Smooth muscle cell (in vitro differentiated cells): ENCODE data around the gene TM9SF4. TPM values are rescaled to one million over a fixed set of nuclear protein-coding genes. Genes with fewer than 3 reads are reported as not detected.

ENCODE experiments used
- DNase-seq: peaks from one replicate; lab custom pipeline; 2025; ENCODE audit not compliant: unreplicated experiment; lab: John Stamatoyannopoulos, UW
- H2AFZ ChIP-seq: fragments of 200-600 bp; sonication (generic); 2 replicates; pipeline ENCODE4 v1.6.0; 2016; ENCODE audit warnings: antibody characterized with exemption, low read depth, mild to moderate bottlenecking
- H3F3A ChIP-seq: fragments of 200-600 bp; sonication (generic); 2 replicates; pipeline ENCODE4 v1.6.0; 2017; ENCODE audit warnings: antibody characterized with exemption, low read depth
- H3K27ac ChIP-seq: fragments of 200-600 bp; sonication (generic); 2 replicates; pipeline ENCODE4 v1.5.1; 2016; ENCODE audit warnings: low read depth, mild to moderate bottlenecking
- H3K27me3 ChIP-seq: fragments of 200-600 bp; sonication (generic); 2 replicates; pipeline ENCODE4 v1.6.1; 2016; ENCODE audit warnings: low read depth, mild to moderate bottlenecking
- H3K36me3 ChIP-seq: fragments of 200-600 bp; sonication (generic); 2 replicates; pipeline ENCODE4 v1.5.1; 2016; ENCODE audit warnings: low read depth
- H3K4me1 ChIP-seq: fragments of 200-600 bp; sonication (generic); 2 replicates; pipeline ENCODE4 v1.5.1; 2016; ENCODE audit warnings: low read depth
- H3K4me2 ChIP-seq: fragments of 200-600 bp; sonication (generic); 2 replicates; pipeline ENCODE4 v1.6.0; 2016; ENCODE audit warnings: mild to moderate bottlenecking
- H3K4me3 ChIP-seq: fragments of 200-600 bp; sonication (generic); 2 replicates; pipeline ENCODE4 v1.5.1; 2016; ENCODE audit warnings: mild to moderate bottlenecking
- H3K79me2 ChIP-seq: fragments of 200-600 bp; sonication (generic); 2 replicates; pipeline ENCODE4 v1.6.0; 2016; ENCODE audit warnings: low read depth, mild to moderate bottlenecking
- H3K9ac ChIP-seq: fragments of 200-600 bp; sonication (generic); 2 replicates; pipeline ENCODE4 v1.6.0; 2016; ENCODE audit warnings: low read depth
- H3K9me3 ChIP-seq: fragments of 200-600 bp; sonication (generic); replicated peaks from 2 replicates; pipeline ENCODE4 v1.5.1; 2016; ENCODE audit warnings: low read depth
- H4K20me1 ChIP-seq: fragments of 200-600 bp; sonication (generic); 2 replicates; pipeline ENCODE4 v1.6.0; 2016; ENCODE audit warnings: low read depth
- WGBS: methylation state at CpG from one replicate; pipeline ENCODE4 v1.1.7; 2016; ENCODE audit warnings: low lambda C conversion rate; 5-methylcytosine and 5-hydroxymethylcytosine counted together
- polyA plus RNA-seq: library from polyadenylated mRNA; unstranded; fragments of >200 nt; fragmentation: Nextera tagmentation; extraction: Ambion mirVana; gene quantifications from 2 replicates; pipeline ENCODE4 v1.2.1, GENCODE V29; 2016
- total RNA-seq: library from RNA; depleted of rRNA; stranded (reverse); fragments of >200 nt; gene quantifications from 2 replicates; pipeline ENCODE4 v1.2.3, GENCODE V29; 2014
- TF ChIP-seq, protein P1 (sequence below): fragments of 200-600 bp; sonication (generic); IDR thresholded peaks from 2 replicates; pipeline ENCODE4 v1.5.1; 2017; ENCODE audit warnings: borderline replicate concordance, mild to moderate bottlenecking, antibody characterized with exemption; ENCODE audit not compliant: insufficient read depth, poor library complexity, severe bottlenecking

The TM9SF4 gene
- total and polyA plus RNA-seq, 2 experiments from 2014 or later = 59.2 to 90.2 TPM

- Histone ChIP-seq H3K4me2 (no peak overlapping the region), H2AFZ (no peak overlapping the region), H3K4me1 (no peaks in the 10 kb centered on the region), H3K27me3 (no peaks in the 10 kb centered on the region), H3F3A (no peaks in the 10 kb centered on the region), H3K9me3 (no peaks in the 10 kb centered on the region), H3K36me3 (peaks cover 19% of the 10 kb centered on the region), H3K79me2 (no peaks in the 10 kb centered on the region), H4K20me1 (no peaks in the 10 kb centered on the region), H3K9ac (no peak overlapping the region), H3K27ac (no peak overlapping the region), H3K4me3 (no peak overlapping the region)
- TF ChIP-seq, protein P1, sequence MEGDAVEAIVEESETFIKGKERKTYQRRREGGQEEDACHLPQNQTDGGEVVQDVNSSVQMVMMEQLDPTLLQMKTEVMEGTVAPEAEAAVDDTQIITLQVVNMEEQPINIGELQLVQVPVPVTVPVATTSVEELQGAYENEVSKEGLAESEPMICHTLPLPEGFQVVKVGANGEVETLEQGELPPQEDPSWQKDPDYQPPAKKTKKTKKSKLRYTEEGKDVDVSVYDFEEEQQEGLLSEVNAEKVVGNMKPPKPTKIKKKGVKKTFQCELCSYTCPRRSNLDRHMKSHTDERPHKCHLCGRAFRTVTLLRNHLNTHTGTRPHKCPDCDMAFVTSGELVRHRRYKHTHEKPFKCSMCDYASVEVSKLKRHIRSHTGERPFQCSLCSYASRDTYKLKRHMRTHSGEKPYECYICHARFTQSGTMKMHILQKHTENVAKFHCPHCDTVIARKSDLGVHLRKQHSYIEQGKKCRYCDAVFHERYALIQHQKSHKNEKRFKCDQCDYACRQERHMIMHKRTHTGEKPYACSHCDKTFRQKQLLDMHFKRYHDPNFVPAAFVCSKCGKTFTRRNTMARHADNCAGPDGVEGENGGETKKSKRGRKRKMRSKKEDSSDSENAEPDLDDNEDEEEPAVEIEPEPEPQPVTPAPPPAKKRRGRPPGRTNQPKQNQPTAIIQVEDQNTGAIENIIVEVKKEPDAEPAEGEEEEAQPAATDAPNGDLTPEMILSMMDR = no peak
- WGBS = 87% methylated on average over 8 of the region's 8 CpGs
- no peak for DNase-seq
Measured at GRCh38 chr20:32149566-32150170, 40.2 kb downstream of the TM9SF4 start.

DNA sequence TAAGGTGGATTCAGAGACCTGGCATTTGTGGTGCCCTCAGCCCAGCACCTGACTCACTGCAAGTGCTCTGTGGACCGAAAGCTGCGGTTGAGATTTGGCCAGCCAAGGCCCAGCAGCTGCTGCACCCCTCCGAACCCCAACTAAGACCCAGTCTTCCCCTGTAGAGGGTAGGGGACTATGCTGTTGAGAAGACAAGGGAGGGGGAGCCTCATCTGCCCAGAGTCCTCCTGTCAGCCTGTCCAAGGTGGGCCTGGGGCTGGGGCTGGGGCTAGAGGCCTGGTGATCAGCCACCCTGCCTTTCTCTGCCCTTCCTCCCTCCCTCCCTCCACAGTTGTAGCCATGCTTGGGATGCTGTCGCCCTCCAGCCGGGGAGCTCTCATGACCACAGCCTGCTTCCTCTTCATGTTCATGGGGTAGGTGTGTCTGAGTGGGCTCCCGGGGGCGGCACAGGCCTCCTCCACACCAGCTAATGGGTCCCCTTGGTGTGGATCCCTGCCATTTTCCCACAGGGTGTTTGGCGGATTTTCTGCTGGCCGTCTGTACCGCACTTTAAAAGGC is 40.9 kb downstream of the TM9SF4 start:
- H3K9ac ChIP-seq = no peak overlapping the region
- H3F3A ChIP-seq = no peaks in the 10 kb centered on the region
- no peaks in the 10 kb centered on the region for H4K20me1 ChIP-seq
- DNase-seq = no peak
- H3K4me3 ChIP-seq = no peak overlapping the region
- H3K9me3 ChIP-seq = no peaks in the 10 kb centered on the region
- no peaks in the 10 kb centered on the region for H3K27me3 ChIP-seq
- H3K36me3 ChIP-seq = peaks cover 19% of the 10 kb centered on the region
- H3K79me2 ChIP-seq = no peaks in the 10 kb centered on the region
- no peak overlapping the region for H3K4me2 ChIP-seq
- no peak overlapping the region for H2AFZ ChIP-seq
- H3K27ac ChIP-seq = no peak overlapping the region
- H3K4me1 ChIP-seq = no peaks in the 10 kb centered on the region
- TF ChIP-seq, protein P1 = no peak
- 98% methylated on average over 10 of the region's 10 CpGs for whole genome bisulfite sequencing

DNA sequence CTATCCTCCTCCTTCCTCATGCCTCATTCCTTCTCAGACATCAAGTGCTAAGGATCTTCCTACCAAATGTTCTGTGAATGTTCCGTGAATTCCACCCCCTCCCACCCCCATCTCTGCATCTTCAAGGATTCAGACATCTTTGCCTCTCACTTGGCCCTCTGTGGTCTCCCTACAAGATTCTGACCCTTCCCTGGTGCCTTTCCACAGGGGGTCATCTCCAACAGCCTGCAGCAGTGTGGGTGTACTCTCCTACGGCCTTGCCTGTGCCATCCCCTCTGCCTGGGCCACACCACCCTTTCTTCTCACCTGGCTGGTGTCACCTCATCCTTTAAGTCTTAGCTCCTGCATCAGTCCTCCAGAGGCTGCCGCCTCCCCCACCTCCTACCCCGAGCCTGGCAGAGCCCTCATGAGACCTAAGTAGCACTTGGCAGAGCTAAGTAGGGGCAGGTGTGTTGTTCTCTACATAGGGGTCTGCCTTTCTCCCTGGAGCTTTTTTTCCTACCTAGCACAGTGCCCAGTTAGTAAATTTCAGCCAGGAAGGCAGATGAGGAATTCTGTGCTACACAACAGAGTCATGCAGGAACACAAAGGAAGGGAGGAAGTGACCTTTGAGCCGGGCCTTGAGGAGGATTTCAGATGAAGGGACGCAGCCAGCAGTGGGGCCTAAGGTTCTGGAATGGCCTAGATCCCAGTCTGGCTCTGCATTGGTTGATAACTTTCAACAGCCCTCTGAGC is 43.1 kb downstream of the TM9SF4 start:
- no peak overlapping the region for H3K4me2 ChIP-seq
- no peak overlapping the region for H3K4me3 ChIP-seq
- H3K27me3 ChIP-seq = no peaks in the 10 kb centered on the region
- no peaks in the 10 kb centered on the region for H3K79me2 ChIP-seq
- no peak overlapping the region for H3K9ac ChIP-seq
- no peaks in the 10 kb centered on the region for H3K4me1 ChIP-seq
- H3K9me3 ChIP-seq = no peaks in the 10 kb centered on the region
- no peak overlapping the region for H3K27ac ChIP-seq
- DNase-seq = no peak
- WGBS = 94% methylated on average over 6 of the region's 6 CpGs
- H2AFZ ChIP-seq = no peak overlapping the region
- peaks cover 21% of the 10 kb centered on the region for H3K36me3 ChIP-seq
- H3F3A ChIP-seq = no peaks in the 10 kb centered on the region
- no peaks in the 10 kb centered on the region for H4K20me1 ChIP-seq
- TF ChIP-seq, protein P1 = no peak
